Loucy (cell line): ENCODE measurements around the gene MAML3.

Source experiments
- H2AFZ ChIP-seq: fragments of 200-600 bp; sonication (generic); 2 replicates; pipeline ENCODE4 v1.6.0; 2016; ENCODE audit warnings: antibody characterized with exemption, mild to moderate bottlenecking, low read length, moderate library complexity
- H3F3A ChIP-seq: fragments of 200-600 bp; 2 replicates; pipeline ENCODE4 v1.6.0; 2016; ENCODE audit warnings: antibody characterized with exemption, low read depth, mild to moderate bottlenecking
- H3K27me3 ChIP-seq: fragments of 200-600 bp; sonication (generic); 2 replicates; pipeline ENCODE4 v1.6.1; 2014; ENCODE audit warnings: low read length, mild to moderate bottlenecking; ENCODE audit not compliant: insufficient read depth, poor library complexity, severe bottlenecking
- H3K36me3 ChIP-seq: fragments of 200-600 bp; sonication (generic); 2 replicates; pipeline ENCODE4 v1.6.1; 2016; ENCODE audit warnings: low read length; ENCODE audit not compliant: insufficient read depth
- H3K4me1 ChIP-seq: fragments of 200-600 bp; sonication (generic); 2 replicates; pipeline ENCODE4 v1.5.1; 2014; ENCODE audit warnings: low read length, mild to moderate bottlenecking; ENCODE audit not compliant: insufficient read depth, poor library complexity, severe bottlenecking
- H3K4me2 ChIP-seq: fragments of 200-600 bp; sonication (generic); 2 replicates; pipeline ENCODE4 v1.6.0; 2014; ENCODE audit warnings: antibody characterized with exemption, low read length, low read depth, mild to moderate bottlenecking; ENCODE audit not compliant: poor library complexity, severe bottlenecking
- H3K4me3 ChIP-seq: fragments of 200-600 bp; sonication (generic); 2 replicates; pipeline ENCODE4 v1.5.1; 2014; ENCODE audit warnings: low read length, mild to moderate bottlenecking, mixed read lengths; ENCODE audit not compliant: poor library complexity, severe bottlenecking
- H3K79me2 ChIP-seq: fragments of 200-600 bp; sonication (generic); 2 replicates; pipeline ENCODE4 v1.6.1; 2014; ENCODE audit warnings: low read length; ENCODE audit not compliant: insufficient read depth
- H3K9ac ChIP-seq: fragments of 200-600 bp; sonication (generic); 2 replicates; pipeline ENCODE4 v1.6.0; 2014; ENCODE audit warnings: mild to moderate bottlenecking, low read depth, low read length, moderate library complexity; ENCODE audit not compliant: poor library complexity, severe bottlenecking
- H3K9me2 ChIP-seq: fragments of 200-600 bp; sonication (generic); replicated peaks from 2 replicates; pipeline ENCODE4 v1.6.1; 2016; ENCODE audit warnings: low read depth, low read length, mixed read lengths
- H3K9me3 ChIP-seq: fragments of 200-600 bp; sonication (generic); 2 replicates; pipeline ENCODE4 v1.6.1; 2014; ENCODE audit warnings: mild to moderate bottlenecking, antibody characterized with exemption, low read length, low read depth; ENCODE audit not compliant: insufficient read depth
- H4K20me1 ChIP-seq: fragments of 200-600 bp; sonication (generic); 2 replicates; pipeline ENCODE4 v1.6.0; 2014; ENCODE audit warnings: antibody characterized with exemption, low read length, mild to moderate bottlenecking; ENCODE audit not compliant: insufficient read depth, poor library complexity, severe bottlenecking
- CTCF ChIP-seq: fragments of 200-600 bp; sonication (generic); conservative IDR thresholded peaks from 2 replicates; pipeline ENCODE4 v1.5.1; 2014; ENCODE audit warnings: mild to moderate bottlenecking, antibody characterized with exemption, low read length
- EZH2phosphoT487 ChIP-seq: fragments of 200-600 bp; IDR thresholded peaks from 2 replicates; pipeline ENCODE4 v1.6.1; 2018; ENCODE audit warnings: antibody characterized with exemption, mild to moderate bottlenecking, moderate library complexity, borderline replicate concordance

Gene MAML3

GRCh38 chr4:139959396-139959795 is 194.6 kb downstream of the MAML3 start:
- Histone ChIP-seq H3K27me3 (no peaks in the 10 kb centered on the region), H3K4me2 (no peak overlapping the region), H4K20me1 (no peaks in the 10 kb centered on the region), H3K9me3 (no peaks in the 10 kb centered on the region), H3F3A (no peaks in the 10 kb centered on the region), H2AFZ (no peak overlapping the region), H3K36me3 (no peaks in the 10 kb centered on the region), H3K4me3 (no peak overlapping the region), H3K79me2 (peaks cover 33% of the 10 kb centered on the region; the same call in 1 of the 2 replicates), H3K4me1 (no peaks in the 10 kb centered on the region), H3K9ac (no peak overlapping the region), H3K9me2 (no peaks in the 10 kb centered on the region)
- TF ChIP-seq CTCF (no peak), EZH2phosphoT487 (no peak)

- no peak overlapping the region for H3K4me3 ChIP-seq
- no peaks in the 10 kb centered on the region for H4K20me1 ChIP-seq
- H3K4me2 ChIP-seq, result no peak overlapping the region
- H3K4me1 ChIP-seq, result peaks cover 6% of the 10 kb centered on the region
- no peak for TF ChIP-seq EZH2phosphoT487
- no peak for TF ChIP-seq CTCF
- no peaks in the 10 kb centered on the region for H3K36me3 ChIP-seq
- peaks cover 27% of the 10 kb centered on the region; the same call in 1 of the 2 replicates for H3K79me2 ChIP-seq
- no peak overlapping the region for H3K9ac ChIP-seq
- H3K27me3 ChIP-seq, result no peaks in the 10 kb centered on the region
- H2AFZ ChIP-seq, result no peak overlapping the region
- H3F3A ChIP-seq, result no peaks in the 10 kb centered on the region
- H3K9me3 ChIP-seq, result no peaks in the 10 kb centered on the region
- H3K9me2 ChIP-seq, result no peaks in the 10 kb centered on the region
Observed at GRCh38 chr4:139958739-139959098, 195.3 kb downstream of the MAML3 start.

GRCh38 chr4:139957986-139958738 is 195.8 kb downstream of the MAML3 start:
- Histone ChIP-seq H3K27me3 (no peaks in the 10 kb centered on the region), H3K9me2 (no peaks in the 10 kb centered on the region), H3K9ac (no peak overlapping the region), H3K79me2 (peaks cover 21% of the 10 kb centered on the region; the same call in 1 of the 2 replicates), H2AFZ (no peak overlapping the region), H3K4me2 (no peak overlapping the region), H4K20me1 (no peaks in the 10 kb centered on the region), H3K4me3 (no peak overlapping the region), H3F3A (no peaks in the 10 kb centered on the region), H3K9me3 (no peaks in the 10 kb centered on the region), H3K4me1 (peaks cover 8% of the 10 kb centered on the region), H3K36me3 (no peaks in the 10 kb centered on the region)
- no peak for TF ChIP-seq CTCF
- no peak for TF ChIP-seq EZH2phosphoT487
